Fibroblast of skin of abdomen (primary cell): ENCODE measurements around the gene MUC4.
"Not testable (repeated sequence)": the region's sequence is repeated elsewhere in the genome, so short reads cannot be mapped to it uniquely, and the experiment has no call there.

Experiments
- DNase-seq: peaks from one replicate; pipeline ENCODE4 v3.0.0-alpha.2; 2013

Gene MUC4

GRCh38 chr3:195777975-195778374 is 33.8 kb downstream of the MUC4 start:
- no peak for DNase-seq

DNA sequence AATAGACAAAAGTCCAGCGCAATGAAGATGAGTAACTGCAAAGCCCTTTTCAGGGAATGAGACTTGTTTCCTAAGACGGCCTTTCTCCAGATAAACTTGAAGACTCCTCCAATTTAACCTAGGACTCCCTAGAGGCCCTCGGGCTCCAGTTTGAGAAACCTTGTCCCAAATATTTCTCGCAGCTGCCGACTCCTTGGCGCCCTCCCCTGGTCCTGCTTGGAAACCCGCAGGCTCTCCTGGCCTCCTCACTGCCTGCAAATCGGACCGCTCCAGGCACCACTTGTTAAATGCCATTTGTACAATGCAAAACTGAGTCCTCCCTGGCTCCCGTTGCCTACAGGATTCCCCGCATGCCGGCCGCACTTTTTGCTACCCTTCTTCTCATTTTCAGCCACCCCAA is 36.8 kb downstream of the MUC4 start:
- no peak for DNase-seq

- no peak for DNase-seq
Measured at GRCh38 chr3:195773956-195774537, 37.7 kb downstream of the MUC4 start.

DNA sequence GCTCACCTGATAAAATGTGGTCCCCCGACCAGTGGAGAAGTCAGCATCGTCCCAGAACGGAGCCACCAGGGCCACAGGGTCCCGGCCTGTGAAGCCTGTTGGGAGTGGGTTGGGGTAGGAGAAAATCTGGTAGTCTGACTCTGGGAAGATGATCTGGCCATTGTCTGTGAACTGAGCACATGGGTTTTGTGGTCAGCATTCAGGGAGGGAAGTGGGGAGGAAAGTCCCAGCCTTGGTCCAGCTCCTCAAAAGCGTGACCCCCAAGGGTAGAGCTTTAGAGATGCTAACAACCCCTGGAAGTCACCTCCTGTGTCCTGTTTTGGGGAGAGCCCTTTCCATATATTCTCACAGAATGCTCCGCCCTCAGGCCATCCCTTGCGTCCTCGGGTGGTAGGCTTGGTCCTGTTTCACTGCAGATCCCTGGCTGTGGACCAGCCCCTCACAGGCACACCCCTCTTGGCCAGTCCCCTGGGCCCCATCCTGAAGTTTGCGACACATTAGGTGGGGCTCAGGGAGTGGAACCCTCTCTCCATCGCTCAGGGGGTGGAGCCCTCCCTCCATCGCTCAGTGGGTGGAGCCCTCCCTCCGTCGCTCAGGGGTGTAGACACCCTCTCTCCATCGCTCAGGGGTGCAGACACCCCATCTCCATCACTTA is 40.0 kb downstream of the MUC4 start:
- no peak for DNase-seq

DNA sequence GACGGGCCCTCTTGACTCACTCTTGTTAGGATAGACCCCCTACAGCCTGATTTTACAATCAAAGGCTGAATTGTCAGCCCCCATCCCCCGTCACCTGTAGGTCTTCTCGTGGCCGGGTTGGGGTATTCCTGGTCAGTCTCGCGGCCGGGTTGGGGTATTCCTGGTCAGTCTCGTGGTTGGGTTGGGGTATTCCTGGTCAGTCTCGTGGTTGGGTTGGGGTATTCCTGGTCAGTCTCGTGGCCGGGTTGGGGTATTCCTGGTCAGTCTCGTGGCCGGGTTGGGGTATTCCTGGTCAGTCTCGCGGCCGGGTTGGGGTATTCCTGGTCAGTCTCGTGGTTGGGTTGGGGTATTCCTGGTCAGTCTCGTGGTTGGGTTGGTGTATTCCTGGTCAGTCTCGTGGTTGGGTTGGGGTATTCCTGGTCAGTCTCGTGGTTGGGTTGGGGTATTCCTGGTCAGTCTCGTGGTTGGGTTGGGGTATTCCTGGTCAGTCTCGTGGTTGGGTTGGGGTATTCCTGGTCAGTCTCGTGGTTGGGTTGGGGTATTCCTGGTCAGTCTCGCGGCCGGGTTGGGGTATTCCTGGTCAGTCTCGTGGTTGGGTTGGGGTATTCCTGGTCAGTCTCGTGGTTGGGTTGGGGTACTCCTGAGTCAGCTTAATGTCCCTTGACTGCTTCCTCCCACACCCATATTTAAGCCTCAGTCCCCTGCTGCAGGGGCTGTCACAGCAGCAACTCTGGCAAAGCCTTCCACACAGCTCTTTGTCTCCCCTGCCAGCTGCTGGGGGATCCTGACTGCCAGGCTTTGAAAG is 40.7 kb downstream of the MUC4 start:
- DNase-seq: not testable (repeated sequence)

DNA sequence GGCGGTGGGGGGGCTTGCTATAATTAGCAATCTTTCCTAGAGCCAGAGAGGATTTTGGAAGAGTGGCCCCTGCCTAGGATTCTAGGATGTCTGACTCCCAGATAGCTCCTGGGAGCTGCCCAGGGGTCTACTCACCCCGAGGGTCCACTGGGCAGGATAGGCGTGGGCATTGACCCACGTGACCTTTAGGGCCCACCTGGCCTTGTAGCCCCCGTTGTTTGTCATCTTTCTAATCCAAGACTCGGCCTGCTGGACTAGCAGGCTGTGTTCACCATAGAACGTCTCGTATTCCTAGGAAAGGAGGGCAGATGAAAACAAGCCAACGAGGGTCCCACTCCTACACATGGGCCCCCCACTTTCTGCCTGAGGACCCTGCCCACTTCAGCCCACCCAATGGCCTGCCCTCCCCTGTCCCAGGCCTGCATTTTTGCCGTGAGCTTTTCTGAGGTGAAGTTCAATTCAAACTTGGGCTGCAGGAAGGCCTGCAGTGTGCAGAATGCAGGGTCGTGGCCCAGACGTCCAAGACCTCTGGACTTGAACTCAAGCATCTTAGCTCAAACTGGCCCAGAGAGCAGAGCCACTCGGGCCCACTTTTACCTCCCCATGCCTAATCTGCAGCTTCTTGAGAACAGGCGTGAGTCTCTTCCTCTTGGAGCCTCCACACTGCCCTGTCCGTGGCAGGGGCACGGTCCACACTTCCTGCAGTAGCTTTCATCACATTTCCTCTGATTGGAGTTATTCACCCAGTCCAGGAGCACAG is 41.5 kb downstream of the MUC4 start:
- no peak for DNase-seq

- DNase-seq: no peak
Measured at GRCh38 chr3:195769551-195769950, 42.2 kb downstream of the MUC4 start.

DNA sequence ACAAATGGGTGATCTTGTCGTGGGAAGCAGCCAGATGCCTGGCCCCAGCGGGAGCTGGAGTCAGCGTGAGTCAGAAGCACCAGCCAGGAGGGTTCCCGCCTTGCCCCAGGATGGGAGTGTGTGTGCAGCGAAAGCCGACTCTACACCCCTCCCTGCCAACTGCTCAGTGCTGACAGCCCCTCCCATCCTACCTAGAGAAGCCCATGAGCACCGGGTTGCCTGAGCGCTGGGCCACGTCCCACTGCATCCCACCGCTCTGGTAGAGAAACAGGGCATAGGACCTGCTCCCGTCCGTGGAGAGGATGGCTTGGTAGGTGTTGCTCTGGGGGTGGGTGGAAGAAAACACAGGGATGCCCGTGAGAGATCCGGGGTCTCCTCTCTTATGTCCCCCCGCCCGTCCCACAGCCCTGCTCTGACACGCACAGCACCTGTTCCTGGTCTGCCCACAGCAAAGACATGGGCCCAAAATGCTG is 42.9 kb downstream of the MUC4 start:
- DNase-seq: no peak

- DNase-seq: no peak
Measured at GRCh38 chr3:195768414-195768813, 43.3 kb downstream of the MUC4 start.

GRCh38 chr3:195767792-195768191 is 43.9 kb downstream of the MUC4 start:
- DNase-seq: no peak

GRCh38 chr3:195766671-195767070 is 45.1 kb downstream of the MUC4 start:
- no peak for DNase-seq

GRCh38 chr3:195764961-195765706 is 46.6 kb downstream of the MUC4 start:
- no peak for DNase-seq

- DNase-seq: no peak
Measured at GRCh38 chr3:195763843-195764825, 47.6 kb downstream of the MUC4 start.

DNA sequence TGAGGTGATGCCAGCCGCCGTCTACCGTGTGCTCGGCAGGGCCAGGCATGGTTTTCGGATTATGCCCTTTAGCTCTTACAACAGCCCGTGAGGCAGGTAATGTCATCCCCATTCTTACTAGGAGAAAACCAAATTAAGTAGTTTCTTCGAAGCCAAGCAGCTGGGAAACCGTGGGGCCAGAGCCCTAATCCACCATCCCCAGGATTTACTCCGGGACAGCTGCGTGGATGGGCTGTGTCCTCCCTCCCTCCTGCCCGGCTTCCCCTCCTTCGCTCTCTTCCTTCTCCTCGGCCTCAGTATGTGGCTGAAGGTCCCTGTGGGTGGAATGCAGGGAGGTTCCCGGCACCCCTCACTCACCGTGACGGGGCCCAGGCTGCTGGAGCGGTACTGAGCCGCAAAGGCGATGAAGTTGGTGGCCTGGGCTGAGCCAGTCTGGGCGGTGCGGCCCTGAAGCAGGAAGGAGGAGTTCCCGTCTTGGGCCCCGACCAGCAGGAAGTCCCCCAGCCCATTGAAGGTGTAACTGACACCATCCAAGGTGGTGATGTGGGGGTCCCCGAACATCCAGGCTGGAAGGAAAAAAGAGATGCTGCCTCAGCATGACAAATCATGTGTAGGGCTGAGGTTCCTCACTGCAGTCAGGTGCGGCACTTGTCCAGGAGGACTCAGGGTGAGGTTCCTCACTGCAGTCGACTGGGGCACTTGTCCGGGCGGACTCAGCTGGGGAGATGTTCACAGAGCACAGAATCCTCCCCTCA is 48.5 kb downstream of the MUC4 start:
- DNase-seq: no peak

- DNase-seq: no peak
Measured at GRCh38 chr3:195762611-195763010, 49.1 kb downstream of the MUC4 start.

DNA sequence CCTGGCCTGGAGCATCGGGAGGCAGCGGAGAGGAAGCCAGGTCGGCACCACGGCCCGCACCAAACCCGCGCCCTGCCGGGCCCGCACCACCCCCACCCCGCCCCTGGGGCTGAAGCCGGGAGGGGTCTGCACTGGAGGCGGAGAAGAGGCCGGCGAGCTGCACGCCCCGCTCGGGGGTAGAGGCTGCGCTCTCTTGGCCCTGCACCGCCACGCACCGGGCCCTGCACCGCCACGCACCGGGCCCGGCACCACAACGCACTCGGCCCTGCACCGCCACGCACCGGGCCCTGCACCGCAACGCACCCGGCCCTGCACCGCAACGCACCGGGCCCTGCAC is 49.5 kb downstream of the MUC4 start:
- no peak for DNase-seq

DNA sequence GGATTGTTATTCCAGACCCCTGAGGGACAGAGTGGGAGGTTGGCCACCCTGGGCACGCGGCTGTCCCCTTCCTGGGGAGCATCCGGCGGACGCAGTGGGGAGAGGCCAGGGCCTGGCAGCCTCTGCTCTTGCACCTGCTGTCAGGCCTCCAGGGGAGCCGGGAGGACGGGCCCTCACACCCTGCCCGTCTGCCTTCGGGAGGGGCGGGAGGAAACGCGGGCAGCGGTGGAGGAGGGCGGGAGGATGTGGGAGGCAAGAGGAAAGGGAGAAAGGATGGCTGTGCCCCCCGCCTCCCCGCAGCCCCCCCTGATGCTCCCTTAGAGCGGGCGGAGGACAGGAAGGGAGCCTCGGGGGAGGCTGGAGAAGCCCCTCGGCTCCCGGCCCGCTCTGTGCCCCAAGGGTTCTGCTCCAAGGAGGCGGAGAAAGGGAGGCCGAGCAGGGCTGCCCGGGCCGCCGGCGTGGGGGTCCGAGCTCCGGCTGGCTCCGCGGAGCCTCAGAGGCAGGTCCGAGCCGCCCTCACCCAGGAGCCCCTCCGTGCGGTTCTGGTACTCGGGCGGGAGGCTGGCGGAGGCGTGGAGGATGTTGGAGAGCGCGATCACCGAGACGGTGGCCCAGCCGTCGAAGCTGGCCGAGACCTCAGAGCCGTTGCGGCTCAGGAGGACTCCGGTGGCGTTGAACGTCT is 50.0 kb downstream of the MUC4 start:
- DNase-seq: no peak

- no peak for DNase-seq
Measured at GRCh38 chr3:195761123-195761566, 50.6 kb downstream of the MUC4 start.

GRCh38 chr3:195760345-195761122 is 51.2 kb downstream of the MUC4 start:
- no peak for DNase-seq
